Gastrocnemius medialis (tissue), 4 donors: ENCODE measurements around the gene CDC123.

Source experiments
- CTCF ChIP-seq, 5 experiments: fragments of 450-650 bp in 3 of 5; fragments of 200-600 bp in 2 of 5; sonication (generic) in 2 of 5; IDR thresholded peaks in 4 of 5; conservative IDR thresholded peaks in 1 of 5; 1 replicate in 4 of 5; 2 replicates in 1 of 5; pipeline ENCODE4 v1.5.1; 2016 to 2019; ENCODE audit warnings: antibody characterized with exemption in 5 of 5, mild to moderate bottlenecking in 3 of 5, moderate library complexity in 3 of 5
- POLR2A ChIP-seq, 2 donors: fragments of 450-650 bp; IDR thresholded peaks; one replicate each; pipeline ENCODE4 v1.6.1; 2017; ENCODE audit warnings: antibody characterized with exemption in 2 of 2, mild to moderate bottlenecking in 2 of 2, moderate library complexity in 2 of 2

GRCh38 chr10:12201543-12201942, 5.6 kb downstream of the CDC123 start:
- no peak for TF ChIP-seq CTCF (IDR thresholded peaks at IDR 0.05 in 4 of 5, conservative IDR thresholded peaks at IDR 0.05 in 1 of 5)
- no peak for TF ChIP-seq POLR2A (IDR thresholded peaks at IDR 0.05)
